ENCODE measurements around the gene AMIGO1.
"Not testable (repeated sequence)": the region's sequence is repeated elsewhere in the genome, so short reads cannot be mapped to it uniquely, and the experiment has no call there.

AMIGO1 gene

GRCh38 chr1:109482791-109483671 lies 26.5 kb downstream of the AMIGO1 start:
- DNase-seq, result no peak

- DNase-seq, result no peak
Observed at GRCh38 chr1:109482242-109482641, 27.3 kb downstream of the AMIGO1 start.

GRCh38 chr1:109481646-109482045 lies 27.9 kb downstream of the AMIGO1 start:
- no peak for DNase-seq

- no peak for DNase-seq
Observed at GRCh38 chr1:109479901-109480300, 29.6 kb downstream of the AMIGO1 start.

- DNase-seq, result no peak
Observed at GRCh38 chr1:109479311-109479710, 30.2 kb downstream of the AMIGO1 start.

GRCh38 chr1:109478806-109479205 lies 30.7 kb downstream of the AMIGO1 start:
- DNase-seq, result no peak

- no peak for DNase-seq
Observed at GRCh38 chr1:109477821-109478220, 31.7 kb downstream of the AMIGO1 start.

- DNase-seq, result no peak
Observed at GRCh38 chr1:109476825-109477224, 32.7 kb downstream of the AMIGO1 start.

- no peak for DNase-seq
Observed at GRCh38 chr1:109475261-109475660, 34.3 kb downstream of the AMIGO1 start.

GRCh38 chr1:109474697-109475096 lies 34.8 kb downstream of the AMIGO1 start:
- DNase-seq, result no peak

- DNase-seq, result not testable (repeated sequence)
Observed at GRCh38 chr1:109473284-109474057, 36.1 kb downstream of the AMIGO1 start.

GRCh38 chr1:109472779-109473178 lies 36.7 kb downstream of the AMIGO1 start:
- DNase-seq, result no peak

GRCh38 chr1:109470245-109470644 lies 39.3 kb downstream of the AMIGO1 start:
- DNase-seq, result no peak

- no peak for DNase-seq
Observed at GRCh38 chr1:109468903-109469302, 40.6 kb downstream of the AMIGO1 start.

- DNase-seq, result no peak
Observed at GRCh38 chr1:109468061-109468460, 41.5 kb downstream of the AMIGO1 start.

- no peak for DNase-seq
Observed at GRCh38 chr1:109467301-109467777, 42.2 kb downstream of the AMIGO1 start.

- peak; percentile 17 for DNase-seq
Observed at GRCh38 chr1:109466452-109467300, 42.9 kb downstream of the AMIGO1 start, which contains the start of gene SYPL2. SYPL2 (plus strand) TSS chr1:109466546; CDS start chr1:109466844, 298 bp downstream.

GRCh38 chr1:109466125-109466451 lies 43.4 kb downstream of the AMIGO1 start:
- no peak for DNase-seq

- DNase-seq, result no peak
Observed at GRCh38 chr1:109457819-109458218, 51.7 kb downstream of the AMIGO1 start.

GRCh38 chr1:109454497-109455133 lies 54.9 kb downstream of the AMIGO1 start:
- no peak for DNase-seq

All from fibroblast of skin of back (primary cell).